OCI-LY1 (cell line): ENCODE results near the gene TRIM27.

Experiments used
- EZH2 ChIP-seq: fragments of 200-600 bp; sonication (generic), shearing (Covaris generic); IDR thresholded peaks from 2 replicates; pipeline ENCODE4 v1.8.0; 2017; ENCODE audit warnings: borderline replicate concordance, mixed run types, mild to moderate bottlenecking, antibody characterized with exemption, low read length, moderate library complexity, mixed read lengths
- TF ChIP-seq, protein P1 (sequence below): fragments of 200-600 bp; sonication (generic), shearing (Covaris generic); IDR thresholded peaks from 2 replicates; pipeline ENCODE4 v1.5.1; 2017; ENCODE audit warnings: mild to moderate bottlenecking, antibody characterized with exemption, low read length, moderate library complexity, mixed read lengths

DNA sequence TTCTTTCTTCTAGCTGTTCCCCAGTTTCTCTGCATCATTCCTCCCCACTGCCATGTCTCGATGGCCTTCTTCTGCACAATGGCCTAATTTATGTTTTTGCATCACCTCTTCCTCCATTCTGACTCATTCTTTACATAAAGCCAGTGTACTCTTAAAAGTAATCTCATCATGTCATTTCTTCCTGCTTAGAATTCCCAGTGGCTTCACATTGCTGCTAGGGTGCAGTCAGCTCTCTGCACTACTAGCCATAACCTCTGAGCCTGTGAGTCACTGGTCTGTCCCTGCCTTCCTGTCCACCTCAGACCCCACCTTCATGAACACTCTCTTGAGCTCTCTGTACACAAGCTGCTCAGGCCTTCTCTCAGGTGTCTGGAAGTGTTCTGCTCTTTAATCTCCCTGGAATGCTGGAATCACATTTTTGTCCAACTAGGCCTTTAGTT, 24.1 kb upstream of the TRIM27 start:
- TF ChIP-seq, protein P1, sequence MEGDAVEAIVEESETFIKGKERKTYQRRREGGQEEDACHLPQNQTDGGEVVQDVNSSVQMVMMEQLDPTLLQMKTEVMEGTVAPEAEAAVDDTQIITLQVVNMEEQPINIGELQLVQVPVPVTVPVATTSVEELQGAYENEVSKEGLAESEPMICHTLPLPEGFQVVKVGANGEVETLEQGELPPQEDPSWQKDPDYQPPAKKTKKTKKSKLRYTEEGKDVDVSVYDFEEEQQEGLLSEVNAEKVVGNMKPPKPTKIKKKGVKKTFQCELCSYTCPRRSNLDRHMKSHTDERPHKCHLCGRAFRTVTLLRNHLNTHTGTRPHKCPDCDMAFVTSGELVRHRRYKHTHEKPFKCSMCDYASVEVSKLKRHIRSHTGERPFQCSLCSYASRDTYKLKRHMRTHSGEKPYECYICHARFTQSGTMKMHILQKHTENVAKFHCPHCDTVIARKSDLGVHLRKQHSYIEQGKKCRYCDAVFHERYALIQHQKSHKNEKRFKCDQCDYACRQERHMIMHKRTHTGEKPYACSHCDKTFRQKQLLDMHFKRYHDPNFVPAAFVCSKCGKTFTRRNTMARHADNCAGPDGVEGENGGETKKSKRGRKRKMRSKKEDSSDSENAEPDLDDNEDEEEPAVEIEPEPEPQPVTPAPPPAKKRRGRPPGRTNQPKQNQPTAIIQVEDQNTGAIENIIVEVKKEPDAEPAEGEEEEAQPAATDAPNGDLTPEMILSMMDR = no peak
- no peak for TF ChIP-seq EZH2
